ENCODE measurements around the gene APEH.

DNA sequence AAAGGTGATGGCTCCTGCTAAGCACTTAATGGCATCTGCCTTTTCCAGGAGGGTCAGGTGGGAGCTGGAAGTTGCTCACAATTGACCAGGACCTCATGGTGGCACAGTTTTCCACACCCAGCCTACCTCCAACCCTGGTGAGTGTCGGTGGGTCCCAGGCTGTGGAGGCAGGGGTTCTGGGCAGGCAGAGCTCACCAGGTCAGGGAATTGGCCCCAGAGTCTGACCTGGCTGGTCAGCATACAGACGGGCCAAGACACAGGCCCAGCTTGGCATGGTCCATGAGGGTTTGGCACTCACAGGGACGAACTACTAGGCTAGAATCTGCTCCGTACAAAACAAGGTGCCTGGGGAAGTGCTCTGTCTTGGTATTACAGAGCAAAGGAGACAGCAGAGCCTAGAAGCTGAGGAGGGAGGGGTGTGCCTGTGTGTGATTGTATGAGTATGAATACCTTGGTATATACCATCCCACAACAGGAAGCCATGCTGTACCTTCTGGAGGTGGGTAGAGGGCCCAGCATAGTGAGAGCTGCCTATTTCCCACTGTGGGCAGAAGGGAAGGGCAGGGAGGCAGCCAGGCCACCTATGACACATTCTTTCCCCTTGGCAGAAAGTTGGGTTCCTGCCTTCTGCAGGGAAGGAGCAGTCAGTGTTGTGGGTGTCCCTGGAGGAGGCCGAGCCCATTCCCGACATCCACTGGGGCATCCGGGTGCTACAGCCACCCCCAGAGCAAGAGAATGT, 6.5 kb downstream of the APEH start:
- TF ChIP-seq ZSCAN23 (tag by site-specific recombination; IDR thresholded peaks at IDR 0.05) (no peak), SETDB1 (IDR thresholded peaks at IDR 0.05; ENCODE audit: insufficient read length, low read length) (no peak), ZNF280D (tag by site-specific recombination; IDR thresholded peaks at IDR 0.05) (no peak), YY1 (tag by site-specific recombination; IDR thresholded peaks at IDR 0.05) (no peak), CTCF (tag by site-specific recombination; IDR thresholded peaks at IDR 0.05) (no peak), ZNF354C (tag by site-specific recombination; IDR thresholded peaks at IDR 0.05; ENCODE audit: borderline replicate concordance, low read depth) (no peak), ZNF510 (tag by site-specific recombination; IDR thresholded peaks at IDR 0.05; ENCODE audit: insufficient replicate concordance) (no peak), ATF2 (tag by site-specific recombination; IDR thresholded peaks at IDR 0.05; ENCODE audit: low read depth) (no peak), ZNF639 (tag by site-specific recombination; IDR thresholded peaks at IDR 0.05) (no peak)
